Measurements from ENCODE around the gene COBL.
"Not testable (repeated sequence)": the region's sequence is repeated elsewhere in the genome, so short reads cannot be mapped to it uniquely, and the experiment has no call there.

The COBL gene

GRCh38 chr7:51228386-51228958 is 88.1 kb downstream of the COBL start:
- DNase-seq: no peak

GRCh38 chr7:51227861-51228260 is 88.7 kb downstream of the COBL start:
- no peak for DNase-seq

- no peak for DNase-seq
Observed at GRCh38 chr7:51226916-51227535, 89.6 kb downstream of the COBL start.

GRCh38 chr7:51226063-51226755 is 90.4 kb downstream of the COBL start:
- DNase-seq: no peak

GRCh38 chr7:51224811-51225595 is 91.6 kb downstream of the COBL start:
- DNase-seq: no peak

GRCh38 chr7:51223505-51223904 is 93.1 kb downstream of the COBL start:
- DNase-seq: no peak

GRCh38 chr7:51222916-51223315 is 93.7 kb downstream of the COBL start:
- DNase-seq: no peak

GRCh38 chr7:51220226-51220625 is 96.4 kb downstream of the COBL start:
- DNase-seq: no peak

- no peak for DNase-seq
Observed at GRCh38 chr7:51219261-51219988, 97.2 kb downstream of the COBL start.

- no peak for DNase-seq
Observed at GRCh38 chr7:51217804-51218203, 98.8 kb downstream of the COBL start.

- no peak for DNase-seq
Observed at GRCh38 chr7:51214098-51214497, 102.5 kb downstream of the COBL start.

- DNase-seq: no peak
Observed at GRCh38 chr7:51213618-51214017, 103.0 kb downstream of the COBL start.

GRCh38 chr7:51210766-51211165 is 105.8 kb downstream of the COBL start:
- DNase-seq: no peak

GRCh38 chr7:51209426-51209825 is 107.2 kb downstream of the COBL start:
- no peak for DNase-seq

GRCh38 chr7:51208125-51208524 is 108.5 kb downstream of the COBL start:
- not testable (repeated sequence) for DNase-seq

GRCh38 chr7:51198654-51199053 is 118.0 kb downstream of the COBL start:
- DNase-seq: no peak

GRCh38 chr7:51190969-51191368 is 125.6 kb downstream of the COBL start:
- no peak for DNase-seq

- DNase-seq: no peak
Observed at GRCh38 chr7:51189777-51190176, 126.8 kb downstream of the COBL start.

GRCh38 chr7:51188987-51189386 is 127.6 kb downstream of the COBL start:
- DNase-seq: no peak

GRCh38 chr7:51187941-51188340 is 128.7 kb downstream of the COBL start:
- DNase-seq: no peak

GRCh38 chr7:51186531-51186930 is 130.1 kb downstream of the COBL start:
- DNase-seq: no peak

- no peak for DNase-seq
Observed at GRCh38 chr7:51182636-51183166, 133.9 kb downstream of the COBL start.

GRCh38 chr7:51180092-51180491 is 136.5 kb downstream of the COBL start:
- DNase-seq: no peak

Data from fibroblast of skin of right quadriceps (primary cell).